Smooth muscle cell of the brain vasculature (primary cell): ENCODE data around the gene KCTD16.

Experiments used
- DNase-seq: peaks from one replicate; pipeline ENCODE4 v3.0.0-alpha.2; 2012; ENCODE audit warnings: low read depth, low spot score

KCTD16 gene

GRCh38 chr5:144166696-144167095 is 4.0 kb upstream of the KCTD16 start:
- DNase-seq = no peak

- DNase-seq = no peak
Measured at GRCh38 chr5:144167998-144168397, 2.7 kb upstream of the KCTD16 start.

DNA sequence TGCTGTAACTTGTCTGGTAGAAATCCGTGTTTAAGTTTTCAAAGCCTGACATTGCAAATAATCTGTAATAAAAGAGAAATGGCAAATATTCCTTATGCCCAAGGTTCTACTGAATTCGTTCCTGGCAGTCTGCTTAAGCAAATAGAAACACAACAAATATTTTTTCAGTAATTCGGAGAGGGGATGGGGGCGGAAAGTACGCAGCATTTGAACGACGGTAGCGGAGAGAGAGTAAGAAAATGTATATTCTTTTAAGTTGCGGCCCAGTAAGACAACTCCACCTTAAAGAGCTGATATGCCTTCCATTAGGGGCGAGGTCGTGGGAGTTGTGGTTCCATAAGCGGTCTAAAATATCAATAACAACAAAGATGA is 783 bp upstream of the KCTD16 start:
- DNase-seq = no peak

GRCh38 chr5:144173766-144174165 is 3.1 kb downstream of the KCTD16 start:
- no peak for DNase-seq

DNA sequence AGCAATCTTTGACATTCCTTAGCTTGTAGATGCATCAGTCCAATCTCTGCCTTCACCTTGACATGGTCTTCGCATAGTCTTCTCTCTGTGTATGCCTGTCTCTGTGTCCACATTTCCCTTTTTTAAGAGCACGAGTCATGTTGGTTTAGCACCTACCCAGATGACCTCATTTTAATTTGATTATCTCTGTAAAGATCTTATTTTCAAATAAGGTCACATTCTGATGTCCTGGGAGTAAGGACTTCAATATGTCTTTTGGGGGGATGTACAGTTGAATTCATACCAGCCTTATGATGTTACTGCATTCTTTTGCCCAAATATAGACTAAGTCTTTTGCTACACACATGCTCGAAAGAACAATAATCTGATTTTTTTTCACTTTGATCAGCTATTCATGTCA is 6.9 kb downstream of the KCTD16 start:
- no peak for DNase-seq

GRCh38 chr5:144179226-144179625 is 8.6 kb downstream of the KCTD16 start:
- DNase-seq = no peak

DNA sequence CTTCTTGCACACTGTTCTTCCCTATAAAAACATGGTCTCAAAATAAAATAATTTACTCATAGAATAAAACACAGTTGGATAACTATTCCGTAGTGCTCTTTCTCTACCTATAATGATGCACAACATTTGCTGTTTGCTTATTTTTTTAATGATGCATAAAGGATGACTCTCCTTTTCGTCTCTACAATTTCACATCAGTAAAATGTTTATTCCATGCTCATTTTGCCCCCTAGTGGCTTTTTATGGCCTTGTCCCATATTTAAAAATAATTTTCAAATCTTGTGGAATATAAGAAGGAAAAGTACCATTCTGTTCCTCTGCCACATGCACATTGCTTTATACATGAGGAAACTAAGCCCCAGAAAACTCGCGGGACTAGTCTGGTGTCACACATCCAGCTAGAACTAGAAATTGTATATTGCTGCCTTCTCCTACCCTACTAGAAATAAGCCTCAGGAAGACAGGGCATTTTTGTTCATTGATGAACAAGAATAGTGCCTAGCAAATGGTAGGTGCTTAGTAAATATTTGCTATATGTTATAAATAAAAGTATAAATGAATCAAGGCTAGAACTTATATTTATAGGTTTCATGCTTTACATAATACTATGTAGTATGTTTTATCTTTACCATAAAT is 12.7 kb downstream of the KCTD16 start:
- DNase-seq = no peak

DNA sequence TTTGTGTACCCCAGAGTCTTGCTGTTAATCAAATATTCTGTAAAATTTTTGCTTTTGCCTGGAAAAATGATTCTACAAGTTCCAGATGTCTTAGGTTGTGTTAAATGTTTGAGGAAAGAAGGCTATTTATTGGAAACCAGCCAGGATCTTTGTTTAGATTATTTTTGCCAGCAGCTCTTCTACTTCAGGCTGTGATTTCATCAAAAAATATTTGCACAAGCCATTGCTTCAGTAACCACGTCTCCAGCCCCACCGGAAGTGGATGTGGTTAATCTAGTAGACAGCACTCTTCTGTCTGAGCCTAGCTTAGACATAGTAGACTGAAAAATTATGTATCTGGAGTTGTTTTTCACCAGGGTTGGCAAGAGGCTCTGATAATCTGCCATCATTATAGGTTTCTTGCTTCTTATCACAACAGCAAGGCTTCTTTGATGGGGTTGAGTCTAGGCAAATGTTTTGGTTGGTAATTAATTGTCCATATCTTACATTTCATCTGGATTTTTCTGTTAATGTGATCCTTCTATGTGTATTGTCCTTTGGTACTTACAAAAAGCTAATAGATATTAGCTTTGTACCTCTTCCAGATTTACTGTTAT is 17.1 kb downstream of the KCTD16 start:
- peak; percentile 84 for DNase-seq

- DNase-seq = no peak
Measured at GRCh38 chr5:144189800-144190429, 19.2 kb downstream of the KCTD16 start.

GRCh38 chr5:144191531-144191930 is 20.9 kb downstream of the KCTD16 start:
- DNase-seq = no peak

DNA sequence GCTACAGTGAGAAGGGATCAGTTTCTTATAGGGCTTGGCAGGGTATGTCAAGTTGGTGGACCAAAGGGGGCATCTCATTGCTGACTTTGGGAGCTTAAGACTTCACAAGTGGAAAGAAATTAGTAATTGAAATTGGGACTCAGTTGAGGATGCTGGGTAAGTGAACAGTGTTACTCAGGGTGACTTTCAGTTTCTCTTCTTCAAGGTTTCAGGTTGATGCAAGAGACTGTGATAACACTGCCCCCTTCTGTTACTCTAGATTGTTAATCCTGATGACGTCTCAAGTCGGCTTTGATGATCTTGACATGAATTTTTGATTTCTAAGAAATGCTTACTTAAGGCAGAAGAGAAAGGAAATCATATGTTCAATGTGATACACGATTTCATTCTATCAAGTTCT is 21.3 kb downstream of the KCTD16 start:
- no peak for DNase-seq

DNA sequence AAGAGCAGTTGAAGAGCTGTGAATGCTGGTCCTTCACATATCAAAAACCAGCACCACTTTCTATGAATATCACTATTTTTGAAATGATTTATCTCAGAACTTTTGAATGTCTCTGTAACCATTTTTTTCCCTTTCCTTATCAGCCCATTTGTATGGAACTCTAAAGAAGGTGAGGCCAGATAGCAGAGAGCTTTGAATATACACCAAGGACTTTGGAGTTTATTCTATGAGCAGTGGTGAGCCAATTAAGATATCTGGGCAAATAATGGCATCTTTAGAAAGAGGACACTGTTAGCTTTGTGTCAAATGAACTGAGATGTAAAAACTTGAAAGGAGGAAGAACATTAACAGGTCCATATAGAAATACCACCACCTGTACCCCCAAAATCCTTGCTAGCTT is 22.0 kb downstream of the KCTD16 start:
- no peak for DNase-seq

DNA sequence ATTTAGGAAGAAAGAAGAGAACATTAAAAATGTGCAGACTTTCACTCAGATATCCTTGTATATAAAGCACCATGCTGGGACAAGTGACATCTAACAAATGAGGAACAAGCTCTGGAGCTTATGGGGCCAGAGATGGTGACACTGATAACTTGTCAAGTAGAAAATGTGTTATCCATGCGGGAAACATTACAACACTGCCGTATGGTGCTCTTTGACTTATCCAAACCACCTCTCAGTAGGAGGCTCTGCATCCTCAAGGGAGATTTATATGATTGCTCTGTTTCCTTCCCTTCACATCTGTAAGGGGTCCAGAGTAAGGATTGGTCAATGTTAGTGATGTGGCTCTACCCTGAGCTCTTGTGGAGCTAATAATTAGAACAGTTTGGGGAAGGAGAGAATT is 23.5 kb downstream of the KCTD16 start:
- DNase-seq = no peak

DNA sequence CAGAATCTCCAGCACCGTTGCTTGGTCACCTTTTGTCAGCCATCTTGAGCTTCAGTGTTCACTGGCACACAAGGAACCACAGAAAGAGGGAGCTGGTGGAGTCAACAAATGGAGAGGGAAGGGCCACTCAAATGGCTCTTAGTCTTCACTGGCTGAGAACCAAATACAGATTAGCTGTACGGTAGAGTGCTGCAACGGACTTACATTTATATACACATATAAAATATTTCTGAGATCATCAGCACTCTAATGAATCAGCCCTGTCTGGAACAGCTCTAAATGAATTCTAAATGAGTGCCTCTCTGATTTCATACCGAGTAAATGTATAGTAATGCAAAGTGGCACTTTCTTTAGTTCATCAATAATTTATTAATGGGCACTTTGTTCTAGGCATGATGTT is 24.8 kb downstream of the KCTD16 start:
- no peak for DNase-seq

DNA sequence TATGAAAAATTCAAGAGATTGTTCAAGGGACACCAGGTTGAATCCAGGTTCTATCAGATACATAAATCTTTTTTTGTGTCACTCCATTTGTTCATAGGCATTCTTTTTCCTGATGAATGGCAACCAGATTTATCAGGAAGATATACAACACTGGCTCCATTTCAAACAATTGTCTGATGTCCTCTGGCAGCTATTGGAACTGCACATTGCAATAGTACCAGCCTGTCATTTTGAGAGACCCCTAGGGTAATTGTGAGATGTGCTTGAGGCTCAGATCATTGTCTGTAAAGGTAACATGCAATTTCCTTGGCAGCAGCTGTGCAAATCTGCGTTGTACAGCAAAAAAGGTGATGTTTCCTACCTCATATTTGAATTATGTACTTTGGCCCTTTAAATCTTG is 25.9 kb downstream of the KCTD16 start:
- no peak for DNase-seq

GRCh38 chr5:144198386-144198785 is 27.7 kb downstream of the KCTD16 start:
- DNase-seq = no peak

DNA sequence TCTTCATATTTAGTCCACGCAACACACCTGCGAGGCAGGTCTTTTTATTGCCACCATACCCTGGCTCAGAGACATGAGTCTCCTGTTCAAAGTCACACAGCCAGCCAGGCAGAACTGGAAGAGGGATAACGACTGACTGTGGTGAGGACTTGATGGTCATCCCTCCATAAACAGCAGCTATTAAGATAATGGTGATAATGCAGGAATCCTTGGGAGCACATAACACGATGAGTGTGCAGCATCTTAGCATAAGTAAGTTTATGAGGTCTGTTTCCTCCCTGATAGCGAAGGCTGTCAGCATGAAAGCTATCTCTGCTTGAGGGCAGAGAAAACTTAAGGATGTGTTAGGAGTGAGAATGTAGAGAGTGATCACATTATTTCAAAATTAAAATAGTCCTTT is 30.9 kb downstream of the KCTD16 start:
- no peak for DNase-seq

DNA sequence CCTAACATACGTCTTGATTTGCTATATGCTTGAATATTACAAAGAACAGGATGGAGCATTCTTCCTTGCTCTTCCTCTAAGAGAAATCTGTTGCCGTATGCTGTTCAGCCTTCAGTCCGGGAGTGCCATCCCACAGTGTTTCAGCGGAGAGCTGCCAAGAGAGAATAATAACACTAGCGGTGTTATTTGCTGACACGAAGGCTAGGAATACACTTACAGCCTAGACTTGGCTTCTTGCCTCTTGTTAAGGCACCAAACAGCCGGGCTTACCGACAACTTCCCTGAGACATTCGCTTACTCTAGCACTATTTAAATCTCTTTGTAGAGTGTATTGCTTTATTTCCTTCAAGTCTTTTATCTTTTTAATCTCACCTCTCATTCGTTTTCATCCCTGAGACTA is 31.4 kb downstream of the KCTD16 start:
- no peak for DNase-seq

GRCh38 chr5:144202726-144203125 is 32.1 kb downstream of the KCTD16 start:
- DNase-seq = no peak

DNA sequence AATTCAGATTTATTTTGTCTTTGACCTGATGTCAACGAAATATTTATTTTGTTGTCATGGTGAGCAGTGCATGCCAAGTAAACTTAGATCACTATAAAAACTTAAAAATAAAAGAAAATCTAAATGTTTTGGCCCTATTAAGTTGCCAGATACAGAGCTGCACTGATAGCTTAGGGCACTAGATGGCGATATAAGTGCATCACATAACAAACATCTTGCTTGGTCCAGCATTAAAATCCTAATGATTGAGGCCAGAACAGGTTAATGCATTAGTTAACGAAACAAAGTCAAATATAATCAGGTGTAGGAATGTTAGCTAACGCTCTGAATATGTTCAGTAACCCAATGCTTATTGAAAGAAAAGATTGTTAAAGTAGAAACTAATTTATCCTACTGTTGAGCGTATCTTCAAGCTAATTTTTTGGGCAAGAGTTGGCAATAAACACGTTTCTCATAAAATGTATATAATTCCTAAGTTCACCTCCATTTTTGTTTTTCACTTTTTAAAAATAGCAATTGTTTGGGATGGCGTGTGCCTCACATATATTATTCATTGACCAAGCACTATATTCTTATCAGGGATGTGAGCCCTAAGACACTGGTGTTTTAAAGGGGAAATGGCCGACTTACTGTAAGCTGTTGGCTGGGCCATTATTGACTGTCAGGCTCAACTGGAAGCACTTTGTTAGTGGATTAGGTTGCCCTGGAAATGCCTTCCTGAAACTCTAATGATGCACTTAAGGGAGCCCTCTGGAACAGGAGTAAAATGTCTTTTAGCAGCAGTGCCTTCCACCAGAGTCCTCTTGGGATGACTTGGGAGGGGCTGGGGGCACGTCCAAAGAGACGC is 33.3 kb downstream of the KCTD16 start:
- peak; percentile 49 for DNase-seq

- DNase-seq = no peak
Measured at GRCh38 chr5:144205141-144205551, 34.5 kb downstream of the KCTD16 start.

DNA sequence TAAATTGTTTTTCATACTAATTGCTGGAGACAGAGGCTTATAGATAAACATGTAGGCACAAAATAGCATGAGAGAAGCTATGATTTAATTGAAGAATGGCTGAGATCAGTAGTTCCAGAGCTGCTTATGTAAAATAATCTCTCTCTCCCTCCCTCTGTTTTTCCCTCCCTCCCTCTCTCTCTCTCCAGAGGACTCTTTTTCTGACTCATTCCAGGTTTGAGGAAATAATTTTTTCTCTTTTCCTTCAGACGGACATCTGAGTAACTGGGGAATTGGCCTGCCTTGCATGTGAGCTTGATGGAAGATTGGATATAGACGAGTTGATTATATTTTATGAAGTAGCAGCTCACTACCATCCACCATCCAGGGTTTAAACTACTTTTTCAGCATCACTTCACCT is 35.5 kb downstream of the KCTD16 start:
- no peak for DNase-seq
